Activated CD4-positive, alpha-beta T cell treated with anti-CD3 and anti-CD28 coated beads for 24 hours (primary cell): ENCODE results near the gene ACBD3.

ENCODE experiments used
- DNase-seq, 2 donors: peaks; one replicate each; pipeline ENCODE4 v3.0.0-alpha.2; 2020; ENCODE audit warnings: low read depth in 2 of 2

Gene ACBD3

DNA sequence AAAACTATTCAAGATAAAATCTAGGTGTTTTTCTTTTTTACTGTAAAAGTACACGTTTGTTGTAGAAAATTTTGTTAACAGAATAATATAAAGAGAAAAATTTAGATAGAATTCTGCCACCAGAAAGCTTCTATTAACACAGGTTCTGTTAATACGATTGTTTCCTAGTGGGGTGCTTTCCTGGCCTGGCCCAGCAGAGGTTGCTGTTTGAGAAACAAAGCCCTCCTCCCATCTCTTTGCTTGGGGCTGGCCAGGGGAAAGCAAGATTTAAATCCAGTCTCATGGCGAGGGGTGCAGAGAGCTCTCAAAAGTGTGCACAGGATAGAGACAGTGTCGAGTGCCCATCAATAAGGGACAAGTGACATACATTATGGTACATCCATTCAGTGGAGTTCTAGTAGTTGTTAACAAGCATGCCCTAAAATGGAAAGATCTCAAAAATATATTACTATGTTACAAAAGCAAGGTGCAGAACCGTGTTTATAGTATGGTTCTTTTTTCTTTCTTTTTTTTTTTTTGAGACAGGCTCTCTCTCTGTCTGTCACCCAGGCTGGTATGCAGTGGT is 14.6 kb upstream of the ACBD3 start:
- no peak for DNase-seq

DNA sequence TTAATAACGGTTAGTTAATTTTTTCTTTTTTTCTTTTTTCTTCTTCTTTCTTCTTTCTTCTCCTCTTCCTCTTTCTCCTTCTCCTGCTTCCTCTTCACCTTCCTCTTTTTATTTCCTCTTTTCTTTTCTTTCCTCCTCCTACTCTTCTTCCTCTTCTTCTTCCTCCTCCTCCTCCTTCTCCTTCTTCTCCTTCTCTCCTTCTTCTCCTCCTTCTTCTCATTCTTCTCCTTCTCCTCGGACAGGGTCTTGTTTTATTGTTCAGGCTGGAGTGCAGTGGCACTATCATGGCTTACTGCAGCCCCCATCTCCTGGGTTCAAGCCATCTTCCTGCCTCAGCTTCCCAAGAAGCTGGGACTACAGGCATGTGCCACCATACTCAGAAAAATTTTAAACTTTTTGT is 13.4 kb upstream of the ACBD3 start:
- no peak for DNase-seq

DNA sequence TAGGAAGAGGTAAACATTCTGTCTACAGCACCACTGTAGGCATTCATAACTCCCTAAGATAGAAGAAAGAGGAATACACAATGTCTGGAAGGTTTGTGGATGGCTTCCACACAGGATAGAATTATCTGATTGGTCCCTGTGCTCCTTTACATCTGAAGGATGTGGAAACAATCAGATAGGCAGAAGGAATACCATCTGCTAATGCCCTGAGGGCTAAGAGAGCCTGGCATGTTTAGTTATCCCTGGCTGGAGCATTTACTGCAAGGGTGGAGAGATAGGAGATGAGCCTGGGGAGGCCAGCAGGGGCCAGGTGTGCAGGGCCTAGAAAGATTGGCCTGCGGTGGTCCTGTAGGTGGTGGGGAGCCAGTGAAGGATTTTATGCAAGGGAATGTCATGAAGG is 8.6 kb upstream of the ACBD3 start:
- DNase-seq: no peak

DNA sequence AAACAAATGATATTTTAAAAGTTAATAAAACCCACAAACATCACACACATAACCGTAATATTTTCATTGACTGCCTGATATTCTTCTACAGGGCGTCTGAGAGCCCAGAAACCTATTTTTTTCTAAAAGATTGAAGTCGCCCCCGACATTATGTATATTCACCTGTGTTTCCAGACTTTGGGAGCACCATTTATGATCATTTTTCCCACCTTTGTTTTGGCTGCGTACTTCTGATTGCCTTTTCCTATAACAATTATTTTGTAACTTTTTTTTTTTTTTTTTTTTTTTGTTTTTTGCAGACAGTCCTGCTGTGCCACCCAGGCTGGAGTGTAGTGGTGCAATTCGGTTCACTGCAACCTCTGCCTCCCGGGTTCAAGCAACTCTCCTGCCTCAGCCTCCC is 839 bp upstream of the ACBD3 start:
- DNase-seq: no peak

DNA sequence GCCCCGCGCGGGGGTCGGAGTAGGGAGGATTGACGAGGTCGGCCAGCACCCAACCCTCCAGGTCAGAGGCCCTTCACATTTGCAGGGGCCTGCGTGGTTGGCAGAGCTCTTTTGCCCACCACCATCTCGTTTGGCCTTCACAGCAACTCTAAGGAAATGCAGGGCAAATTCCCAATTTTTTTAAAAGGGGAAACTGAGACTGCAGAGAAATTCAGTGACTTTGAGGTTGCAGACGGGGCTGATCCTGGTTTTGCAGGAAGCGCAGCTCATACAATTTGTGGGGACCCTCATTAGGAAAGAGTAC is 430 bp upstream of the ACBD3 start:
- DNase-seq: no peak

DNA sequence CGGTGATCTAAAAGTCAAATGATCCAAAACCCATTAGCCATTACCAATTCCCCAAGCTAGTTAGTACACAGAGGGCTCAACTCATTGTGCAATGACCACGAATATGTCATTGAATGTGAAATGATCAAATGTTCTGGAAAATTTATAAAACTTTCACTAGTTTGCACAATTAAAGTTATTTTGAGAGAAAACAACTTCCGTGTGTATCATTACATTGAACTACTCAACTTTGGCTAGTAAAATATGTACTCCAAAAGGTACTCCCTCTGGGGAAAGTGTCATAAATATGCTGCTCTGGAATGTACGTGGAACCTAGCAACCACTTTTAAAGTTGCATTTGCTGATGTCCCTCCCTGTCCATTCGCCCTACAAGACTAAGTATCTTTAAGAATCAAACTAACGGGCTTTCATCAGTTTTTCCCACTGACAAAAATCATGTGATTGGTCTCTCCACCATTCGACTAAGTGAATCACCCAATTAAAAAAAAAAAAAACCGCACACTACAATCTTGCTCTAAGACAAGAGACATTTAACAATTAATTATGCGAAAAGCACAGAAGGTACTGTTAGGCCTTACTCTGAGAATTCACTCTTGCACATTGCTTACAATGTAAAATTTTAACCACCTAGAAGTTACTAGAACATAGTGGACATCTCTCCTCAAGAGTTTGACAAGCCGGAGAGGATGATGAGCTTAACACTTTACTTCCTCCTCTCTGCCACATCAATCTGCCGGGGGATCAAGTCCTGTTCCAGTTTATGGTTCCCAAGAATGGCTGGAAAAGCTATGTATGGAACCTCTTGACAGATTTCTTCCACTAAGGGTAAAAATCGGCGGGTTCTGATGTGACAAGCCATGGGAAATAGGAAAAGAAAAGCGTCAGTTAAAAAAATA is 1.2 kb downstream of the ACBD3 start:
- DNase-seq: no peak

DNA sequence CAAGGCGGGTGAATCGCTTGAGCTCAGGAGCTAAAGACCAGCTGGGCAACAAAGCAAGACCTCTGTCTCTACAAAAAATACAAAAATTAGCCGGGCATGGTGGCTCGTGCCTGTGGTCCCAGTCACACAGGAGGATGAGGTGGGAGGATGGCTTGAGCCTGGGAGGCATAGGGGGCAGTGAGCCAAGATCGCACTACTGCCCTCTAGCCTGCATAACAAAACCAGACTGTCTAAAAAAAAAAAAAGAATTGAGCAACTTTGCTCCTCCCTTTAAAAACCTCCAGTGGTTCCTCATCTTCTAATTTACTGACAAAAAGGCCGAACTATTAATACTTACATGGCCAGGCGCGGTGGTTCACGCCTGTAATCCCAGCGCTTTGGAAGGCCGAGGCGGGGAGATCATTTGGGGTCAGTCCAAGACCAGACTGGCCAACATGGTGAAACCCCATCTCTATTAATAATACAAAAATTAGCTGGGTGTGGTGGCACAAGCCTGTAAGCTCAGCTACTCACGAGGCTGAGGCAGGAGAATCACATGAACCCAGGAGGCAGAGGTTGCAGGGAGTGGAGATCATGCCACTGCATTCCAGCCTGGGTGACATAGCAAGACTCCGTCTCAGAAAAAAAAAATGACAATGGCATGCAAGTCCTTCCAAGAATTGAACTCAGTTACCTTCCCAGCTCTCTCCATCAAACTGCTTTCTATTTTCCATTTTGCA is 4.4 kb downstream of the ACBD3 start:
- no peak for DNase-seq

DNA sequence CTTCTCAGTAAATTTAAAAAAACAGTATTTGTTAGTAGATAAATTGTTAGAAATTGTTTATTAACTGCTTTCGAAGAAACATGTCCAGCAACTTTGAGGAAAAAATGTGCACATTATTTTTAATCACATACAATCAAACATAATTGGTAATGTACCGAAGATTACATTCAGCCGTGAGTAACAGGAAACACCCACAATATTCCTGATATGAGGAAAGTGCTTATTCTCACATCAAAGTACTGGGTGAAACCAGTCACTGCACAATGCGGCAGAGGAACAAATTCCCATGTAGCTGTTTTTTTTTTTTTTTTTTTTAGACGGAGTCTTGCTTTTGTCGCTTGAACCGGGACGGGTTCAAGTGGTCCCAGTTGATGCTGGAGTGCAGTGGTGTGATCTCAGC is 9.7 kb downstream of the ACBD3 start:
- DNase-seq: no peak

DNA sequence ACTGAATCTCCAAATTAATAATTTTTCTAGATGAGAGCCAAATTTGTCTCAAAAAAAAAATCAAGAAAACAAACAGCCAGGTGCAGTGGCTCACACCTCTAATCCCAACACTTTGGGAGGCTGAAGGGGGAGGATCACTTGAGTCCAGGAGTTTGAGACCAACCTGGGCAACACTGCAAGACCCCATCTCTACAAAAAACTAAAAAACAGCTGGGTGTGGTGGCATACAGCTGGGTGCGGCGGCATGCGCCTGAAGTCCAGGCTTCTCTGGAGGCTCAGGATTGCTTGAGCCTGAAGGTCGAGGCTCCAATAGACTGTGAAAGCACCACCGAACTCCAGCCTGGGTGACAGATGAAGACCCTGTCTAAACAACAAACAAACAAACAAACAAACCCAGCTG is 14.0 kb downstream of the ACBD3 start:
- no peak for DNase-seq

DNA sequence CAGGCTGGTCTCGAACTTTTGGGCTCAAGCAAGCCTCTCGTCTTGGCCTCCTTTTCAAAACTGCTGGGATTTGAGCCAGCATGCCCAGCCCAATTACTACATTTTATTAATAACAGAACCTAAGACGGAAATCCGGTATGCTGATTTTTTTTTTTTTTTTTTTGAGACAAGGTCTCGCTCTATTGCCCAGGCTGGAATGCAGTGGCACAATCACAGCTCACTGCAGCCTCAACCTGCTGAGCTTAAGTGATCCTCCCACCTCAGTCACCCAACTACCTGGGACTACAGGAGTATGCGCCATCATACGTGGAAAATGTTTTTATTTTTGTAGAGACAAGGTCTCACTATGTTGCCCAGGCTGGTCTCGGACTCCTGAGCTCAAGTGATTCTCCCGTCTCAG is 20.2 kb downstream of the ACBD3 start:
- no peak for DNase-seq

DNA sequence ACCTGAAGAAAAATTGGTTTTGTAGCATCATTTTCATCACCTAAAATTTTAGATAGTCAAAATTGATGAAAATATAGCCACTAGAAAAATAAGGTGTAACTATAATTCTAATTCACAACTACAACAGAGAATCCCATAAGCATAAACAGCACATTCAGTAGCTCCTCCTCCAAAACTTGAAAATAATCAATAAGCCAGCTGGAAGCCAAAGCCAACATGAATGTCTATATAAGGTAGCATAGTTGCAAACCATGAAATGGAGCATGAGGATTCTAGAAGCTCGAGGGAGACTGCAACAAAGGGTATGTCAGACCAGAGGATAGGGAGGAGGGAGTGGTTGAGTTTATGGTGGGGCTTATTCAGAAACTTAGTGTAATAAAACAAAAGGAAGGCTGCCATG is 22.4 kb downstream of the ACBD3 start:
- no peak for DNase-seq

DNA sequence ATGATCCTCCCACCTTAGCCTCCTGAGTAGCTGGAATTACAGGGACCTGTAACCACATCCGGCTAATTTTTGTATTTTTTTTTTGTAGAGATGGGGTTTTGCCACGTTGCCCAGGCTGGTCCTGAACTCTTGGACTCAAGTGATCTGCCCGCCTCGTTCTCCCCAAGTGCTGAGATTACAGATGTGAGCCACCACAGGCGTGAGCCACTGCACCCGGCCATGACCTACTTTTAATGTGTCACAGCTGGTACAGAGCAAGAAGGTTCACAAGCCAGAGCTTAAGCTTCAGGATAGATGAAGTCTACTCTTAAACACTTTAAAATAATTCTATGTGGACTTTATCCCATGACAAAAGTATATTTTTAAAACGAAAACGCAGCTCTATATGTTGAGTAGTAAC is 23.6 kb downstream of the ACBD3 start:
- DNase-seq: no peak

DNA sequence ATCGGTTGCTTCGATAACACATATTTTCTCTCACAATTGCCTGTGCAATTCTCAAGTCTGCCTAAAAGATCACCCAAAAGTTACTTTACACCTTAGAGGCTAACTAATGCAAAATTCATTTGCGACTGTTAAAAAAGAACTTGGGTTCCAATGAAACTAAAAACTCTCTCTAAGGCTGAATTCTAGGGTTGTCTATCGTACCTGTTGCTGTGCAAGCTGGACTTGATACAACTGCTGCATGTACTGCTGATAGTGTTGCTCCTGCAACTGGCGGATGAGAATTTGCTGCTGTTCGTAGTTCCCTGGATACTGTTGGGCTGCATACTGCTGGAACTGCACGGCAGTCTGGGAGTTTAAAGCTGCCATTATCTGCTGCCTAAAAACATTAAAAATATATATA is 27.6 kb downstream of the ACBD3 start:
- no peak for DNase-seq

DNA sequence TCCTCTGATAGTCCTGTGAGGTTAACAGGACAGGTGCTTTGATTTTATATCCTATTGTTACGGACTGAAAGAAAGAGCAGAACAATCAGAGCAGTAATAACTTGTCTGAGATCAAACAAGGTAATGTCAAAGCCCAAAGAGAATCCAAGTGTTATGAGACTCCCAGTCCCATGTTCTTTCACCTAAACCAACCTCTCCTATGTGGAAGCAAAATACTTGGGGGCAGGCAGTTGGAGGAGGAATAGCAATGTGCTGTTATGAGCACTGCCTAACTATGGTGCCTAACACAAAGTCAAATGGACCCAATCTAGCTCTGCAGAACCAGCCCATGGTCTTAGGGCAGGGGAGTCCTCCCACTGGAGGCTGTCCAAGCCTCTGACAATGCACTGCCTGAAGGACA is 28.1 kb downstream of the ACBD3 start:
- no peak for DNase-seq

DNA sequence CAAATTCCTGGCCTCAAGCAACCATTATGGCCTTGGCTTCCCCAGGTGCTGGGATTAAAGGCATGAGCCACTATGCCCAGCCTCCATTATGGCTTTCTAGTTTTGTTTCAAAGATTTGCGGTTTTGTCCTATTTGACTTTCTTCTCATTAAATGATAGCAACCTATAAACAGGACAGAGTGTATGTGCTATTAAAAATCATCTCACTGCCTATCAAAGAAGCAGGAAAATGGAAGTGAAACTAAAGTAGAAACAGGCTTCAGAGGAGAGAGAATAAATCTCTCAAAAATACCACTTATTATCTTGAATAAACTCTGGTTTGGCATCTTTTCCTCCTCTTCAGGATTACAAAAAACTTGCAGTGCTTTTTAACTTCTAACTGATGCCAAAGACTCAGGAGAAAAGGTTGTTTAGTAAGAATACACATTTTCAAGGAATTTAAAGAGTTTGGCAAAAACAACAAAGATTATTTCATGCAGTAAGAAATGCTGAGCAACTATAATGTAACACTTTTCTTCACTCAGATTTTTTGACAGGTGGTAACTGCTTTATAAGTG is 28.7 kb downstream of the ACBD3 start:
- DNase-seq: no peak

DNA sequence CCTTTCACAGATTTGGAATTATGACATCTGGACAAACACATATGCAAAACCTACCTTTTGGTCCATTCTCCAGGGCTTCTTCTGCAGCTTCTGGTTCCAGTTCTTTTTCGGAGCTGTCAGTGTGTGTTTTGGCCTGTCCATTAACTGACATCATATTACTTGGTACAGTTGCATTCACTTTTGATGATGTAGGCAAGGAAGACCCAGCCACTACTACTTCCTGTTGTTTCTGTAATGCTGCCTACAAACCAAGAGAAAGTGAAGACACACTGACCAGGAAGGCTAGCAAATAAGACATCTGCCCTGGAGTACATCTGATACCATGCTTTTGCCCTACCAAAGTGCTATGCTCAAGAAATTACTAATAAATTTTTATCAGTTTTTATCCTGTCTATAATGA is 31.9 kb downstream of the ACBD3 start:
- no peak for DNase-seq

DNA sequence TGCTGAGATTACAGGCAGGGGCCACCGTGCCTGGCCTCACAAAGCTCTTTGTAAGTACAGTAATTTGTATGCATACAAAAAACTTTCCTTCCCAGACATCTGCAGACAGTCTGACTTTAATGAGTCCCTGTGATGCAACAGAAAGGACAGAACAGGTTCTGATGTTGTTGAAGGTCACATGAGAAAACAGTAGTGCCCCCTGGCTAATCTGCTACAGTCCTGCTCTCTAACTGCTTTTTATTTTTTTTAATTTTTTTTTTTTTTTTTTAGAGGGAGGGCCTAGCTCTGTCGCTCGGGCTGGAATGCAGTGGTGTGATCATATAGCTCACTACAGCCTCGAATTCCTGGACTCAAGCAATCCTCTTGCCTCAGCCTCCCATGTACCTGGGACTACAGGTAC is 36.7 kb downstream of the ACBD3 start:
- no peak for DNase-seq

DNA sequence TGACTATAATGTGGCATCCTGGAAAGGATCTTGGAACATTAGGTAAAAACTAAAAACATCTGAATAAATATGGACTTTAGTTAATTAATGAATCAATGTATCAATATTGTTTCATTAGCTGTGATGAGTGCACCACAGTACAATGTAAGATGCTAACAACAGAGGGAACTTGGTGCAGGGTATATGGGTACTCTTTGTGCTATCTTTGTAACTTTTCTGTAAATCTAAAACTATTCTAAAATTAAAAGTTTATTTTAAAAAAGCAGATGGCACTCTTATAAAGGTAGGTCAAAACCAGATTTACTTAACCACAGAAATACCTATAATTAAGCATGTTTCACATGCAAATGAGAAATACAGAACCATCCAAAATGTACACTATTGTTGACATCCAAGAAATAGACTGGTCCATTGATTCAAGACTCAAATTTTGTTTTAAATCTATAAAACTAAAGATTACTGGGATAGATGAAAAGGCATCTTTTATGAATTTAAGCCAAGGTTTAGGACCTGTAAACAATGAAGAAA is 38.4 kb downstream of the ACBD3 start:
- DNase-seq: no peak

DNA sequence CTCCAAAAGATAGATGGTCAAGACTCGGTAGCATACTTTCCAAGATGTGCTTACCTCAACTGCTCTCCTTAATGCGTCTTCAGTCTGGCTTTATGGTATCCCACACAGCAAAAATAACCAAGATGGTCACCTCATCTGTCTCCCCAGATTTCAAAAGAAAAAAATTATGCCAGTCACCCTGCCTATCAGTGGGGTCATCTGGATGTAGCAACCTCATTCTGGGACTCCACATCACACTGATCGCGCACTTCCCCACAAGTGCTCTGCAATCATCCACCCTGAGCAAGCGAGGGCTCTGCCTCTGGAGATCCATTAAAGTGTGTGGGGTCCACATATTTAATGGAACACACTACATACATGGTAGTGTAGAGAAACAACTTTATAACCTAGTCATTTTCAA is 42.5 kb downstream of the ACBD3 start:
- no peak for DNase-seq

DNA sequence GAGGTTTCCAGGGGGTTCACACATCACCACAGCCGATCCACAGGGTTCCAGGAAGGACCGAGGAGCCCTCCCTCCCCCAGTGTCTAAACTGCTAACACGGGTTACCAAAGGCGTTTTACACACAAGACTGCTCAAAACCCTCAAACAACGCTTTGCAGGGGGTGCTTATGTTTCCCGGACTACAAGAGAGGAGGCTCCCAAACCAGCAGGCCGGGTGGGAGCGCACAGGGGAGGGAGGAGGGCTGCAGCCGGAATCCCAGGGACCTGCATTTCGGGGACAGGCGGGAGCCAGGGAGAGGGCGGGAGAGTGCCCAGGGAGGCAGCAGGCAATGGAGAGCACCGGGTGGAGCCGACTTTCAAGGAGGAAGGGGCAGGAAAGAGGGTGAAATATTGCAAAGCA is 50.8 kb downstream of the ACBD3 start:
- DNase-seq: no peak

DNA sequence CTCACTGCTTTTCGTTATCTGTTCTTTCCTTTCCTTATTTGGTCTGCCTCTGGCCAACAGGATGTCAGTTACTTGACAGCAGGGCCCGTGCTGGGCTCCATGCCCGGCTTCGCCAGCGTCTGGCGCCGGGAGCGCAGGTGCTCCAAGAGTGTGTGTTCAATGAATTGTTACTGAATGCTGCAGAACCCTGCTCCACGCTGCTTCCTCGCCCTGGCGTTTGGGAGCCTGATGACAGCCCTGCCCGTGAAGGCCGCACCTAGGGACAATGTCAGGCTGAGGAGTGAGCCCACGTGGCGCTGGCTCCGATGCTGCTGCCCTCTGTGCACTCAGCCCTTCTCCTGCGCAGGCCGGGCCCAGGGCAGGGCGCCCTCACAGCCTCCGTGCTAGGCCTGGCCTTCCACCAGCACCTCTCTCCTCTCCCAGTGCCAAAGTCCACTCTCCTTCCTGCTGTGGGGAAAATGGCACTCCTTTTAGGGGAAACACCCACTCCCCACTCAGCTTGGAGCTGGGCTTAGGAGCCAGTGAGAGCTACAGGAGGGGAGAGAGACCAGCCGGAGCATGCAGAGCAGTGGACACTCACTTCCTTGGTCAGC is 51.4 kb downstream of the ACBD3 start:
- no peak for DNase-seq
